H1 (cell line): ENCODE measurements around the gene SPC24. TPM values are rescaled to one million over a fixed set of nuclear protein-coding genes. Genes with fewer than 3 reads are reported as not detected.
A peak's percentile ranks its signal among the peaks of the same experiment; 100 is the strongest.

Experiments
- CTCF ChIA-PET: fragments of 300-600 bp; sonication (Branson Sonifier 250); formaldehyde crosslinking; loops from one replicate; lab custom pipeline; 2021; ENCODE audit not compliant: partially characterized antibody; lab: Charles Lee
- POLR2A ChIA-PET: fragments of 300-600 bp; sonication (Branson Sonifier 250); formaldehyde crosslinking; loops from one replicate; lab custom pipeline; 2021; ENCODE audit warnings: inconsistent platforms; ENCODE audit not compliant: partially characterized antibody; lab: Charles Lee
- DNase-seq, 2 experiments: peaks; one replicate each; pipeline versions ENCODE4 v3.0.0 to v3.0.0-alpha.2; 2010 to 2022; ENCODE audit warnings: low spot score in 2 of 2, low read depth in 1 of 2, mixed read lengths in 1 of 2
- FAIRE-seq: peaks from 2 replicates; lab custom pipeline; 2011; peaks lifted over from hg19 to GRCh38; lab: Jason Lieb, UNC
- H2AFZ ChIP-seq: 2 replicates; pipeline ENCODE4 v1.8.1; 2012; ENCODE audit warnings: low read length, inconsistent platforms
- H2AK5ac ChIP-seq: 2 replicates; pipeline ENCODE4 v1.6.1; 2013; ENCODE audit warnings: low read depth, low read length
- H2BK120ac ChIP-seq: replicated peaks from 2 replicates; pipeline ENCODE3; 2013; ENCODE audit warnings: low read depth, low read length, inconsistent platforms
- H2BK12ac ChIP-seq: 2 replicates; pipeline ENCODE4 v1.6.1; 2013; ENCODE audit warnings: low read depth, low read length
- H2BK15ac ChIP-seq: 2 replicates; pipeline ENCODE4 v1.6.1; 2013; ENCODE audit warnings: low read length
- H2BK20ac ChIP-seq: 2 replicates; pipeline ENCODE4 v1.6.1; 2013; ENCODE audit warnings: low read length
- H2BK5ac ChIP-seq: 2 replicates; pipeline ENCODE4 v1.6.1; 2013; ENCODE audit warnings: low read depth, low read length
- H3K14ac ChIP-seq: 2 replicates; pipeline ENCODE4 v1.6.1; 2013; ENCODE audit warnings: inconsistent platforms; ENCODE audit not compliant: insufficient read length
- H3K18ac ChIP-seq: 2 replicates; pipeline ENCODE4 v1.6.1; 2013; ENCODE audit warnings: low read length; ENCODE audit errors: extremely low read depth
- H3K23ac ChIP-seq: 2 replicates; pipeline ENCODE4 v1.6.1; 2013; ENCODE audit warnings: inconsistent platforms; ENCODE audit not compliant: insufficient read length
- H3K23me2 ChIP-seq: 2 replicates; pipeline ENCODE4 v1.6.1; 2013; ENCODE audit warnings: low read depth, low read length
- H3K27ac ChIP-seq: 2 replicates; pipeline ENCODE4 v1.6.1; 2011; ENCODE audit warnings: low read depth, low read length, inconsistent platforms
- H3K27me3 ChIP-seq, 4 experiments: replicated peaks in 1 of 4; 1 replicate in 1 of 4; 2 replicates in 3 of 4; pipeline versions ENCODE4 v1.6.1 to v1.8.1; 2011 to 2013; ENCODE audit warnings: low read length in 3 of 4, mild to moderate bottlenecking in 3 of 4, inconsistent platforms in 2 of 4, mixed read lengths in 2 of 4, moderate library complexity in 1 of 4; ENCODE audit not compliant: control insufficient read depth in 3 of 4, insufficient read depth in 3 of 4; ENCODE audit errors: extremely low read depth in 1 of 4
- H3K36me3 ChIP-seq, 4 experiments: 2 replicates each; pipeline versions ENCODE4 v1.6.1 to v1.8.1; 2011 to 2013; ENCODE audit warnings: mild to moderate bottlenecking in 4 of 4, low read length in 3 of 4, moderate library complexity in 2 of 4, control low read depth in 1 of 4, inconsistent platforms in 1 of 4; ENCODE audit not compliant: insufficient read depth in 4 of 4, control insufficient read depth in 2 of 4
- H3K4ac ChIP-seq: replicated peaks from 2 replicates; pipeline ENCODE3; 2013; ENCODE audit warnings: low read length, low read depth, mixed read lengths, inconsistent platforms; ENCODE audit not compliant: insufficient read length
- H3K4me1 ChIP-seq, 4 experiments: replicated peaks in 1 of 4; 1 replicate in 1 of 4; 2 replicates in 3 of 4; pipeline versions ENCODE4 v1.6.1 to v1.8.1; 2011 to 2013; ENCODE audit warnings: low read length in 3 of 4, inconsistent platforms in 2 of 4, mixed read lengths in 1 of 4; ENCODE audit not compliant: insufficient read depth in 4 of 4, control insufficient read depth in 3 of 4
- H3K4me2 ChIP-seq, 2 experiments: 2 replicates each; pipeline versions ENCODE4 v1.6.1 to v1.8.1; 2011 to 2013; ENCODE audit warnings: low read depth in 2 of 2, low read length in 2 of 2, control low read depth in 1 of 2, inconsistent platforms in 1 of 2, mild to moderate bottlenecking in 1 of 2; ENCODE audit not compliant: insufficient read depth in 1 of 2
- H3K4me3 ChIP-seq, 4 experiments: fragments of 200-600, 300-600 bp in 1 of 4; sonication (generic), shearing (Covaris generic), sonication (Bioruptor Twin) in 1 of 4; 2 replicates each; pipeline versions ENCODE4 v1.5.1 to v1.8.1; 2011 to 2016; ENCODE audit warnings: low read length in 4 of 4, low read depth in 3 of 4, control low read depth in 2 of 4, inconsistent platforms in 2 of 4, mild to moderate bottlenecking in 2 of 4, mixed read lengths in 1 of 4, moderate library complexity in 1 of 4; ENCODE audit not compliant: insufficient read depth in 2 of 4; ENCODE audit errors: extremely low read depth in 1 of 4
- H3K56ac ChIP-seq: replicated peaks from 2 replicates; pipeline ENCODE3; 2013; ENCODE audit warnings: low read depth, mild to moderate bottlenecking, mixed read lengths, low read length, inconsistent platforms; ENCODE audit not compliant: insufficient read length
- H3K79me1 ChIP-seq: 2 replicates; pipeline ENCODE4 v1.6.1; 2013; ENCODE audit warnings: low read depth, low read length, control low read depth
- H3K79me2 ChIP-seq, 2 experiments: 2 replicates each; pipeline versions ENCODE4 v1.6.1 to v1.8.1; 2012 to 2013; ENCODE audit warnings: low read length in 2 of 2, mild to moderate bottlenecking in 2 of 2, inconsistent platforms in 1 of 2; ENCODE audit not compliant: insufficient read depth in 2 of 2, control insufficient read depth in 1 of 2
- H3K9ac ChIP-seq, 4 experiments: replicated peaks in 1 of 4; 1 replicate in 1 of 4; 2 replicates in 3 of 4; pipeline versions ENCODE4 v1.6.1 to v1.8.1; 2011 to 2013; ENCODE audit warnings: low read depth in 3 of 4, low read length in 3 of 4, control low read depth in 2 of 4, mild to moderate bottlenecking in 2 of 4, moderate library complexity in 2 of 4, inconsistent platforms in 1 of 4; ENCODE audit errors: extremely low read depth in 1 of 4
- H3K9me3 ChIP-seq, 2 experiments: 2 replicates each; pipeline versions ENCODE4 v1.6.1 to v1.8.1; 2012 to 2013; ENCODE audit warnings: mild to moderate bottlenecking in 2 of 2, moderate library complexity in 2 of 2, control low read depth in 1 of 2, inconsistent platforms in 1 of 2, low read depth in 1 of 2, low read length in 1 of 2, mixed read lengths in 1 of 2; ENCODE audit not compliant: insufficient read depth in 2 of 2
- H4K20me1 ChIP-seq, 2 experiments: replicated peaks in 1 of 2; 2 replicates each; pipeline versions ENCODE3 to v1.8.1; 2011 to 2013; ENCODE audit warnings: inconsistent platforms in 2 of 2, low read length in 2 of 2, mild to moderate bottlenecking in 1 of 2; ENCODE audit not compliant: insufficient read depth in 2 of 2, control insufficient read depth in 1 of 2
- H4K5ac ChIP-seq: 2 replicates; pipeline ENCODE4 v1.6.1; 2013; ENCODE audit warnings: low read length, low read depth, mixed read lengths, inconsistent platforms; ENCODE audit not compliant: insufficient read length
- H4K8ac ChIP-seq: 2 replicates; pipeline ENCODE4 v1.8.0; 2013; ENCODE audit warnings: mild to moderate bottlenecking, moderate library complexity, low read length, inconsistent platforms; ENCODE audit not compliant: insufficient read depth; ENCODE audit errors: extremely low read depth
- H4K91ac ChIP-seq: replicated peaks from 2 replicates; pipeline ENCODE3; 2013; ENCODE audit warnings: low read length, mixed read lengths, inconsistent platforms; ENCODE audit not compliant: insufficient read length
- RAD21 ChIP-seq, 2 experiments: IDR thresholded peaks in 1 of 2; conservative IDR thresholded peaks in 1 of 2; 2 replicates each; pipeline ENCODE4 v1.6.1; 2011; ENCODE audit warnings: low read depth in 2 of 2, low read length in 2 of 2, improper control_type of control experiment in 1 of 2, inconsistent platforms in 1 of 2, mild to moderate bottlenecking in 1 of 2, moderate library complexity in 1 of 2
- SIX5 ChIP-seq: IDR thresholded peaks from 2 replicates; pipeline ENCODE4 v1.6.1; 2011; ENCODE audit warnings: mild to moderate bottlenecking, low read depth, low read length
- WGBS, 2 experiments: shearing (Covaris generic) in 1 of 2; methylation state at CpG; one replicate each; pipeline versions ENCODE4 v1.1.6 to v1.1.7; 2013 to 2015; ENCODE audit warnings: low lambda C conversion rate in 2 of 2, mixed read lengths in 2 of 2, inconsistent platforms in 1 of 2, low coverage in 1 of 2, missing lambda C conversion rate in 1 of 2; ENCODE audit not compliant: insufficient replicate concordance in 2 of 2, insufficient coverage in 1 of 2, insufficient read length in 1 of 2; ENCODE audit errors: extremely low coverage in 1 of 2, missing lambda C conversion rate in 1 of 2; 5-methylcytosine and 5-hydroxymethylcytosine counted together
- polyA plus RNA-seq, 7 experiments: library from polyadenylated mRNA; depleted of rRNA in 3 of 7; stranded (reverse) in 5 of 7; unstranded in 2 of 7; fragments of >200 nt in 5 of 7; fragments of 200-250 nt in 2 of 7; gene quantifications; 1 replicate in 5 of 7; 2 replicates in 1 of 7; 4 replicates in 1 of 7; pipeline versions ENCODE4 v1.2.1 to v1.2.3, GENCODE V29; 2011 to 2013; ENCODE audit warnings: missing spikeins in 2 of 7, mixed read lengths in 2 of 7
- total RNA-seq: library from RNA; stranded (reverse); fragmentation: NEBNext Ultra II Directional; extraction: Animal tissue kit (Norgen Biotek cat#: 25700); gene quantifications from 2 replicates; pipeline ENCODE4 v1.2.1, GENCODE V29; 2021
- TF ChIP-seq, protein P1 (sequence below), 3 experiments: IDR thresholded peaks; 1 replicate in 2 of 3; 2 replicates in 1 of 3; pipeline versions ENCODE4 v1.5.1 to v1.6.1; 2011; ENCODE audit warnings: low read length in 3 of 3, mild to moderate bottlenecking in 3 of 3, inconsistent platforms in 2 of 3, low read depth in 1 of 3, moderate library complexity in 1 of 3; ENCODE audit not compliant: insufficient read depth in 1 of 3; ENCODE audit errors: control extremely low read depth in 1 of 3

Gene SPC24
- total and polyA plus RNA-seq, 2 of the 8 experiments (the other 6 are each of a cell fraction or from before 2014, with no cell fraction given): 17.7 to 42.4 TPM

DNA sequence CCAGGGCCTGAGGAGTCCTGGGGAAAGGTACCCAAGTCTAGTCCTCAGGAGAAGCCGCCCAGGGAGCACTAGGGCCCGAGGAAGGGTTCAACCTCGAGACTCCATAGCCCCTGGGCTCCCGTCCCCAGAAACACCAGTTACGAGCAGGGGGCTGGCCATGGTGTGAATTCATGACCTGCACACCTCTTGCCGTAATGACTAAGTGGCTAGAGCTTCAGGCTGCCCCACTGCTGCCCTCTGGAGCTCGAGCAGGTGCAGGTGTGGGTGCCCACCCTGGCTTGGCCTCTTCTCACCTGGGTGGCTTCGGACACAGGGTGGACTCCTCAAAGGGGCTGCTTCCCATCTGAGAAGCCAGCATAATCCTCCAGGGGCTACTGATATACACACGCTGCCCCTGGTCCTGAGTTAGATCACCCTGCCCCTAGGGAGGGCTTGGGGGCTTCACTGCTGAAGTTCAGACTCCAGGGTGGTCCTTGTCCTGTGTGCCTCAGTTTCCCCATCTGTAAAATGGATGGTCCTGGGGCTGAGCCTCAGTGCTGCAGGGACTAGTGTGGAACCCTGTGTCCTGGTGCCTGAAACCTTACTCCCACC lies 13.6 kb downstream of the SPC24 start:
- no peaks in the 10 kb centered on the region for H3K27me3 ChIP-seq
- H3K56ac ChIP-seq: no peak overlapping the region
- H2BK12ac ChIP-seq: peak overlapping the region; percentile 68; the same call in 1 of the 2 replicates
- 0 out of 2 replicates have a peak overlapping the region, but pooled peaks have one; percentile 48 for H2BK20ac ChIP-seq
- DNase-seq (peak in 1 of 2 experiments; percentile 54), FAIRE-seq (no peak)
- 0 out of 7 replicates have a peak overlapping the region, but pooled peaks of 1 of the 4 experiments have one; percentile 1 for H3K9ac ChIP-seq
- H4K91ac ChIP-seq: peak overlapping the region; percentile 29
- H3K36me3 ChIP-seq: peaks cover 2 to 15% (median 9%) of the 10 kb centered on the region in 4 experiments; a peak in 5 of 8 replicates
- H3K18ac ChIP-seq: peak overlapping the region; percentile 78
- H3K9me3 ChIP-seq: no peaks in the 10 kb centered on the region
- H3K23ac ChIP-seq: no peak overlapping the region
- H3K4me3 ChIP-seq: no peak overlapping the region
- H3K4ac ChIP-seq: no peak overlapping the region
- H3K79me2 ChIP-seq: no peaks in the 10 kb centered on the region
- peaks cover 0 to 7% of the 10 kb centered on the region in 2 experiments for H4K20me1 ChIP-seq
- peak overlapping the region; percentile 81; the same call in 1 of the 2 replicates for H2BK5ac ChIP-seq
- no peak overlapping the region; a peak in 1 of 4 replicates for H3K4me2 ChIP-seq
- H3K14ac ChIP-seq: no peak overlapping the region
- peak overlapping the region; percentile 75 for H2AK5ac ChIP-seq
- peak overlapping the region; percentile 97; the same call in 1 of the 2 replicates for H2BK15ac ChIP-seq
- no peak overlapping the region for H2AFZ ChIP-seq
- H3K27ac ChIP-seq: no peak overlapping the region
- H3K23me2 ChIP-seq: peaks cover 3% of the 10 kb centered on the region; the same call in 1 of the 2 replicates
- no peak overlapping the region for H2BK120ac ChIP-seq
- TF ChIP-seq RAD21 (IDR thresholded peaks at IDR 0.05 in 1 of 2, conservative IDR thresholded peaks at IDR 0.05 in 1 of 2; ENCODE audit: low read depth in 2 of 2, low read length in 2 of 2) (peak in 1 of 2 experiments; percentile 16; a peak in 1 of 4 replicates), SIX5 (no peak)
- TF ChIP-seq, protein P1, sequence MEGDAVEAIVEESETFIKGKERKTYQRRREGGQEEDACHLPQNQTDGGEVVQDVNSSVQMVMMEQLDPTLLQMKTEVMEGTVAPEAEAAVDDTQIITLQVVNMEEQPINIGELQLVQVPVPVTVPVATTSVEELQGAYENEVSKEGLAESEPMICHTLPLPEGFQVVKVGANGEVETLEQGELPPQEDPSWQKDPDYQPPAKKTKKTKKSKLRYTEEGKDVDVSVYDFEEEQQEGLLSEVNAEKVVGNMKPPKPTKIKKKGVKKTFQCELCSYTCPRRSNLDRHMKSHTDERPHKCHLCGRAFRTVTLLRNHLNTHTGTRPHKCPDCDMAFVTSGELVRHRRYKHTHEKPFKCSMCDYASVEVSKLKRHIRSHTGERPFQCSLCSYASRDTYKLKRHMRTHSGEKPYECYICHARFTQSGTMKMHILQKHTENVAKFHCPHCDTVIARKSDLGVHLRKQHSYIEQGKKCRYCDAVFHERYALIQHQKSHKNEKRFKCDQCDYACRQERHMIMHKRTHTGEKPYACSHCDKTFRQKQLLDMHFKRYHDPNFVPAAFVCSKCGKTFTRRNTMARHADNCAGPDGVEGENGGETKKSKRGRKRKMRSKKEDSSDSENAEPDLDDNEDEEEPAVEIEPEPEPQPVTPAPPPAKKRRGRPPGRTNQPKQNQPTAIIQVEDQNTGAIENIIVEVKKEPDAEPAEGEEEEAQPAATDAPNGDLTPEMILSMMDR (IDR thresholded peaks at IDR 0.05; ENCODE audit: control extremely low read depth in 1 of 3, insufficient read depth in 1 of 3, low read depth in 1 of 3, low read length in 3 of 3): peak; percentile 22 to 43 (median 30); a peak in 3 of 4 replicates
- CTCF ChIA-PET: interaction anchor here (0.8 to 1.6 kb wide), 3 partner anchors 12 to 17 kb away, joined by 3 to 5 read pairs (median 4); no protein-coding TSS in a partner anchor
- 0 out of 2 replicates have a peak, but pooled peaks cover 2% of the 10 kb centered on the region for H3K79me1 ChIP-seq
- H3K4me1 ChIP-seq: peaks cover 0 to 22% (median 18%) of the 10 kb centered on the region in 4 experiments; a peak in 6 of 7 replicates
- POLR2A ChIA-PET: interaction anchor here (0.6 to 4.6 kb wide), 5 partner anchors 12 to 138 kb away, joined by 3 to 37 read pairs (median 4); partner anchors contain the start of gene SPC24
- 86% methylated on average over 9 of the region's 9 CpGs; no CpG with 5 or more reads in 1 of the 2 experiments for WGBS, 2 experiments
- no peak overlapping the region for H4K8ac ChIP-seq
- H4K5ac ChIP-seq: no peak overlapping the region
